SHP77 treated with DMSO at 0.1 percent for 48 hours (cell line): ENCODE results near the gene HLA-C.
"Not testable (repeated sequence)": the region's sequence is repeated elsewhere in the genome, so short reads cannot be mapped to it uniquely, and the experiment has no call there.

Experiments used
- DNase-seq: peaks from one replicate; lab custom pipeline; 2025; lab: John Stamatoyannopoulos, UW

HLA-C gene

DNA sequence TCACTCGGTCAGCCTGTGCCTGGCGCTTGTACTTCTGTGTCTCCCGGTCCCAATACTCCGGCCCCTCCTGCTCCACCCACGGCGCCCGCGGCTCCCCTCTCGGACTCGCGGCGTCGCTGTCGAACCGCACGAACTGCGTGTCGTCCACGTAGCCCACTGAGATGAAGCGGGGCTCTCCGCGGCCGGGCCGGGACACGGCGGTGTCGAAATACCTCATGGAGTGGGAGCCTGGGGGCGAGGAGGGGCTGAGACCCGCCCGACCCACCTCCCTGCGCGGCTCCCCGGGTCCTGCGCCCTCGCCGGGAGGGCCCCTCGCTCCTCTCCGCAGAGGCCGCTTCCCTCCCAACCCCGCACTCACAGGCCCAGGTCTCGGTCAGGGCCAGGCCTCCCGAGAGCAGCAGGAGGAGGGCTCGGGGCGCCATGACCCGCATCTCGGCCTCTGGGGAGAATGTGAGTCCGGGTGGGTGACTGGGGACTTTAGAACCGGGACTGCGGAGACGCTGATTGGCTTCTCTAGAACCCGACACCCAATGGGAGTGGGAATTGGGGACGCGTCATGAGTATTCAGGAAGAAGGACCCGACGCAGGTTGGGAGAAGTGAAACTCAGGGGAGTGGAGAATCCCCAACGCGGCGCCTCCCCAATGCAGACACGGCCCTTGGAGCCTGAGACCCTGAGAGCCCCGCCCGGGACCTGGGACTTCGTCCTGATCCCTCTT is at the start of gene HLA-C:
Gene HLA-C, minus strand, starts transcription at position 452 of the 717 bp plus-strand sequence. Its CDS starts 21 bp downstream, at position 431.
- DNase-seq = no peak

DNA sequence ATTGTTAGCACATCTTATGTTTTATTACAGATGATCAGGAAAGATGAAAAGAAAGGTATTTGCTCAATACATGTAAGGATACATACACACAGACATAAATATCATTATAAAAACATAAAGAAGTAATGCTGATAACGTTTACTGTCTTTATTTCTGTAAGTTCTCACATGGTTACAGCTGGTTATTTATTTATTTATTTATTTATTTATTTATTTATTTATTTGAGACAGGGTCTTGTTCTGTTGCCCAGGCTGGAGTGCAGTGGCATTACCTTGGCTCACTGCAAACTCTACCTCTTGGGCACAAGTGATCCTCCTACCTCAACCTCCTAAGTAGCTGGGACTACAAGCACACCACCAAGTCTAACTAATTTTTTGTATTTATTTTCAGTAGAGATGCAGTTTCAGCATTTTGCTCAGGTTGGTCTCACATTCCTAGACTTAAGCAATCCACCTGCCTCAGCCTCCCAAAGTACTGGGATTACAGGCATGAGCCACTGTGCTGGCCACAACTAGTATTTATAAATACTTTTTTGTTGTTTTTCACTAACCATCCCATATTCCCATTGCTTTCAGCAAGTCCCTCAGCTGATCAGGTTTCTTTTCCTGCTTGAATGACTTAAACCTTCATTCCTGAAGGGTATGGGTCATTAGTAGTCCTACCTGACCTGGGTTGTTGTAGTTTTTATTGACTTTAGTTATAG is 49.3 kb upstream of the HLA-C start:
- no peak for DNase-seq

DNA sequence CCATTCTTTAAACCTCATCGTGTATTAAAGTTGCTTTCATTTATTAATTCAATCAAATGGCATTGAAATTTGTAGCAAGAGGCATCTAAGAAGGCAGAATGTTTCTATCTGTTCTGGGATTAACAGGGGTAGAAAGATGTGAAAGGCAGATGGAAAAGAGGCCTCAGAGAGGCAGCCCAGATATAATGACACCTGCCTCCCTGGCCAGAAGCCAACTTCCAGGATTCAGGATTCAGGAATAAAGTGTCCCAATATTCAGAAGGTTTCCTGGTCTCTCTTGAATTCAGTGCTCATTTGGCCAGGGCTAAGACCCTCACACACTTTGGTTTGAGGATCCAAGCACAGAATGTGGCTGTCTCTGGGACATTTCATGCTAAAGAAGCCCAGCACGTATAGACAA is 45.1 kb upstream of the HLA-C start:
- no peak for DNase-seq

DNA sequence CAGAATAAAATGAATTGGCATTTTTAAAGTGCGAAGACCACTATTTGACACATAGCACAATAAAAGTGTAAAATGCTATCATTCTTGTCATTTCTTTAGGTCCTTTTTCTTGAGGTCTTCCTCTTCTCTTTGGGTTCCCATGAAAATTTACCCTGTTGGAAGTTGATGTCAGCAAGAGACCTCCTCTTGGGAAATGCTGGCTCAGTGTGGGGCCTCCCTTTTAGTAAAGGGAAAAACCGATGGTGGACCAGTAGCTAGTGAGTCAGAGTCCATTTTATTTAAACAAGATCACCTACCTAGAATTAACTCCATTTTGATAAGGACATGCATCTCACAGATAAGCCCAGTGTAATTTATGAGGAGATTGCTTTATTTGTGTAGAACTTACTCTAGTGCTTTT is 37.7 kb upstream of the HLA-C start:
- DNase-seq = no peak

DNA sequence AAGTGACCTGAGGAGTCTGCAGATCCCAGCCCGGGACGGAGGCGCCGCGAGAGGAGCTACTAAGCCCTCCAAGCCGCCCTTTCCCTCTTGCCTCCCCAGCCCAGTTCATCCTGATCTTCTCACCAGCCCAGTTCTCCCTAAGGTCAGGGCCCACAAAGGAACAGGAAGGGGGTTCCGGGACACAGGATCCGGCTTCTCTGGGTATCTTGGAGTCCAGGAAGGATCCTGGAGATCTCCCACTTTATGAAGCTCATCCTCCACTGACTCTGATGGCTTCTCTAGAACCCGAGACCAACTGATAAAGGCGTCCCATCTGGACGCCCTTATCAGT is 36.9 kb upstream of the HLA-C start:
- DNase-seq = no peak

DNA sequence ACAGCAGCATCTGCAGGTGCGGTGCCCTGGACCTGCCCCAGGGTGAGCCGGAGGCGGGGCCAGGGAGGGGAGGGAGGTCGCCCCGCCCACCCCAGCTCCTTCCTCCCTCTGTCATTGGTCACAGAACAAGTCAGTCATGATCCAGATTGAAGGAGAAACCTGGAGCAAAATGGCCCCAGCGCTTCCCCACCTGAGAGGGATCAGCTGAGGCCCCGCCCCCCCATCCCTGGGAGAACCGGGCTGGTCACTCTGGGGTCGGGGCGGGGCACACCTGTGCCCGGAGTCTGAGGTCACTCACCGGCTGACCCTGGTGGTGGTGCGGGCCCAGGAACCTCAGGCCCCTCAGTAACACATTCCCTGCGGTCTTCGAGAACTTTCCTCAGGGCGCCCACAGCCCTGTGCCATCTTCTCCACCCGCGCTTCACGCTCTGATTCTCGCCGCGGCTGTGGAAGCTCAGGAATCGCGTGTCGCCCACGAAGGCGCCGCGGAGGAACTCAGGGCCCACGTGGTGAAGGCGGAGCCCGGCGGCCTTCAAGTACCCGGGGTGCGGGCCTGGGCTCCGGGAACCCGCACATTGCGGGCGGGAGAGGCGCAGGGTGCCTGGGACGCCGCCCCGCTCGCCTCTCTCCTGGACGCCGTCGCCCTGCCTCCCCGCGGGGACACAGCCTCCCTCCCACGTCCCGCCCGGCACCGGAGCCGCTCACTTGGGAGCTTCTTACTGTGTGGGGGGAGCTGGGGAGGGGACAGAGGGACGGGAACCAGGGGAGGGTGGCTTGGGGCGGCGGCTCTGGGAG is 36.4 kb upstream of the HLA-C start:
- no peak for DNase-seq

DNA sequence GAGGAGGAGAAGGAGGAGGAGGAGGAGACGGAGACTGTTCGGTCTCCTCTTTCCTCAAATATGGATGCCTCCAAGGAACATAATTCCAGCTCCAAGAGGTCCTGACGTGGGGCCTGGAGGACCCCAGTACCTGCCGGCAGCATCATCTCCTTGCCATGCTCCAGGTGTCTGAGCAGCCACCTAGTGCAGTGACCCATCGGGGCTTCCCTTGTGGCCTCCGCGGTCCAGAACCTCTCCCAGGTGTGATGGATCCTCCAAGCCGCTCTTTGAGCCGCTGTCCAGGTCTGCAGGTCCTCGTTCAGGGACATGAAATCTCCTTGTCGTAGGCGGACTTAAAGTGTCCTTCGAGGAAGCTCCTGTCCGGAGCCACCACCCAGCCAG is 35.8 kb upstream of the HLA-C start:
- no peak for DNase-seq

DNA sequence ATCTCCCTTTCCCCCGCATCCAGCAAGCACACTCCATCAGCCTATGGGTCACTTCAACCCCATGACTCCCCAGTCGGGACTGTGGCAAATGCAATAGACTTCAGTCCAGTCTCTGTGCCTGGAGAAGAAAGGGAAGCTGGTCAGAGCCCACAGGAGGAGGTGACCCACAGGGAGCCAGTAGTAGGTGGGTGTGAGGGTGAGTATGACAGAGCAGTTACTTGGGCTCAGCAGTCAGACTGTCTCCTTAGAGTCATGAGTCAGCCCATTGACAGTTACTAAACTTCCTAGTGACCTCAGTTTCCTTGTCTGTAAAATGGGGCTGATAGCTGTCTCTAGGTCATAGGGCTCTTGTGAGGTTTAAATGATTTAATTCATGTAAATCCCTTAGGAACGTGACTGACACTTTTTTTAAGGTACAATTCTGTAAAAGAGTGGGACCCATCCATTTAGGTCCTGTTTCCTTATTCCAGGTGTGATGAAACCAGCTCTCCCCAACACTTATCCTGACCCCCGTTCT is 33.9 kb upstream of the HLA-C start:
- DNase-seq = no peak

DNA sequence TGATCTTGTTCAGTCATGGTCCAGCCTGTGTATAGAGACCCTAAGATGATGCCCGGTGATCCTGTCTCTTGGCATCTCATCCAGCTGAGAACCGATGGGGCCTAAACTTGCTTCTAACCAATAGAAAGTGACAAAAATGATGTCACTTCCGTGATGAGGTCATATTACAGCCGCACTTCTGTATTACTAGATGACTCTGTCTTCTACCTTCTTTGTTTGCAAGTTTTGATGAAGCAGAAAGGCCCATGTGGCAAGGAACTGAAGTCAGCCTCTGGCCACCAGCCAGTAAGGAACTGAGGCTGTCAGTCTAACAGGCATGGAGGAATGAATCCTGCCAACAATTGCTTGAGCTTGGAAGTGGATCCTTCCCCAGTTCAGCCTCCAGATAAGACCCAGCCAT is 32.8 kb upstream of the HLA-C start:
- DNase-seq = no peak

DNA sequence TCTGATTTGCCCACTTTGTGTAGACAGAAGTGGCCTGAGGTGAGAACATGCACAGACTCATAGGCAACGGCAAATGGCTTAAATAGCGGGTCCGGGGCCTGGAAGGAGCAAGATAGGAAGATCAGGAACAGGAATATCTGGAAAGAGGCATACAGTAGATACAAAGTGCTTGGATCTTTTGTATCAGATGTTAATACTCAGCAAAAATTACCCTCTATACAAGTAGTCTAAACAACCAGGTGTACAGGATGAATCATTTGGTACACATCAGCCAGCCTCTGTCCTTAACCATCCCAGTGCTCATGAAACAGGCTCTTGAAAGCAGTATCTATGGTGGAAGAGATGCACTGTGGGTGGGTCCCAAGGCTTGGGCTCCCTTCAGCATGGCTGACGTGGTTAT is 28.9 kb upstream of the HLA-C start:
- no peak for DNase-seq

DNA sequence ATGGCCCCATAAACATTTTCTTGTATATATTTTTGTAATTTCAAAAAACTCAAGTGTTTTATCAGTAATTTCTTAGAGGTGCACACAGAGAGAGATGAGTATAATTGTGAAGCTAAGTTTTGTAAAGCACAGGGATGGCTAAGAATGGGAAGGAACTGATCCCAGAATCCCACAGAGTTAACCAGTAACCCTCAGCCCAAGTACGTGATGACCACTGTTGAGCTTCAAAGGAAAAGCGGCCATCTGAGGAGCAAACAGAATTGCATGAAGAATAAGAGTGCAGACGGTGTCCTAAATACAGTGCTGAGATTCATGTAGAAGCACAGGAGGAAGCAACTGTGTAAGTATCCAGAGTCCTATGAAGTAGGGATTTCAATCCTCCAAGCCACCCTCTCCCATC is 28.1 kb upstream of the HLA-C start:
- DNase-seq = no peak

DNA sequence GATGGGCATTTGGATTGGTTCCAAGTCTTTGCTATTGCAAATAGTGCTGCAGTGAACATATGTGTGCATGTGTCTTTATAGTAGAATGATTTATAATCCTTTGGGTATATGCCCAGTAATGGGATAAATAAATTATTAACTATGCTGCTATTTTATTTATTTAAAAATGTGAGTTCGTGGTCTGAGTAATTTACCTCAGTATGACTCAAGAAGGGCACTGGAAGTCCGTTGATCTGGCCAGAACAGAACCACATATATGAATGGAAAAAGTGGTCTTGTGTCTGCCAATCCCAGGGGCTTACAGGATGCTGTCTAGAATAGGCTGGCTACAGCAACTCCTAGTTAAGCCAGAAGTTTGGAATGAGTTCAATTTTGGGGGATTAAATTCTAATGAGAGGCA is 27.6 kb upstream of the HLA-C start:
- DNase-seq = no peak

DNA sequence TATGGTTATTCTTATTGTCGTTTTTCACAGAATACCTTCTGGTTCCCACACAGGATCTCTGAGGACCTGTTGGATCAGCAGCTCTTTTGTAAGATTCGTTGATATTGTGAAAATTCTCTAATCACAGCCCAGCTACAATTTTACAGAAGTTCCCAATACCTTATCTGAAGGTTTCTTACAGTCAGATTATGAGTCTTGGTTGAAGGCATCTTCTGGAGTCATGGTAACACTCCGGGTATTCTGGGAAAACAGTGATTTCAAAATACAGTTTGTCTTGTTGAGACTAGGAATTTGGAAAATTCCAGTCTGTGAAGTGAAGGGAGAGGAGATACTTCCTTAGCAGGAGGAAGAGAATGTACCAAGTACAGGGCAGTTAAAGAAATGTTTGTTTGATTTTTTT is 22.2 kb upstream of the HLA-C start:
- DNase-seq = no peak

DNA sequence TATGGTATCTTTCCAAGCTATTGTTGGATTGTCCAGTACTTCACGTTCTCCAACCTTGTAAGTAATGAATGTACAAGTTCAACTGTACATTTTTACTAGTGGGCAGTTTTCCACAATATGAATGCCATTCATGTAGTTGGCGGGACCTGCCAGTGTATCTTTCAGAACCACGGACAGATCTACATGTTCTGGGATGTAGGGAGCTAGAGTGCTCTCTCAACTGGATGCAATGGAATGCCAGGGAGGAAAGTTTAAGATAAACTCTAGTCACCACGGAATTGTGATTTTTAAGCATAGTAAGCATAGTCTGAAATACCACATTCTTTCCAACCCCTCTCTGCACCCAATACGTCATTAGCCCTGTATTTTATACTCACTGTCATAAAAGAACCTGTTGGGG is 21.5 kb upstream of the HLA-C start:
- no peak for DNase-seq

DNA sequence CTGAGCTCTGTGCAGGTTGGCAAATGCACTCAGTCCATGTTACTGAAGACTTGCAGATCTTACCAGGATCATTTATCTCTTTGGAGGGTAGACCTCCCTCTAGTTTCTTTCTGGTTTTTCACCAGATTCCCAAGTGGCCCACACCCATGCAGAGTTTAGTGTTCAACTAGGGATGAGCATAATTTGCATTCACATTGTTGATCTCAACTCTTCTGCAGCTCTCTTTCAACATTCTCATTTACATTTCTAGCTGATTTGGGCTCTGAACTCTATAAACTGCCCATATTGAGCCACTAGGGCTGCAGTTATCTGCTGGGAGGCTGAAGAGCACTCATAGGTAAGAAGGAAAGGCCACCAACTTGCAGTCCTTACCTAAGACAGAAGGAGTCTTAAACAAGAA is 17.9 kb upstream of the HLA-C start:
- no peak for DNase-seq

DNA sequence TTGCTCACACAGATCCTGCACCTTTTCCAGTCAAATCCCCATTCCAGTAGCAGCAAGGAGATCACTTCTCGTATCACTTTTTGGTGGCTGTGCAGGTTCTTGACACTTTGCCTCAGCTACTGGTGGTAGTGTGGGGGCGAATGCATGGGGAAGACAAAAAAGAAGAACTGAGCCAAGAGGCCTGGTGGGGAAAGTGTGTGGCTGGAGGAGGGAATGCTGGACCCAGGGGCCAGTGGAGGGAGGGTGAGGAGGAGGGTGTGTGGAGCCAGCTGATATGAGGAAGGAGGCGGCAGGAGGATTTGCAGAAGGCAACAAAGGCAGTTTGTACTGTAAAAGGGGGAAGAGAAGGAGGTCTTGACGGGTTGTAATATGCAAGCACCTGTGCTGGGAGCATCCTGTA is 15.7 kb upstream of the HLA-C start:
- DNase-seq = no peak

DNA sequence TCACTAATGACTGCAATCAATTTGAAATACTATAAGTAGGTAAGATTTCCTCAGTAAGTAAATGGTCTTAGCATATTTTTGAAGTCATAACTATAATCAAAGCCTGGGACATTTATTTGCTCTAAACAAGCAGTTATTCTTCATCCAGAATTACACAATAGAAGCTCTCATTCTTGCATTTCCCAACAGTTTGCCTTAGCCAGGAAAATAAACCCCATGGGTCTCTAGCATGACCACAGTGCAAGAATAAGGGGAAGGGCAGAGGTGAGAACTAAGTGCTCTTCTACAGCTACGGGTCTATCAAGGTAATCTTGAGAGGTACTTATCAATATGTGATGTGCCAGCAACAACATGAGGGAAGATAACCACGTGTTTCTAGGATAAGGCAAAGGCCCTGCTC is 14.1 kb upstream of the HLA-C start:
- DNase-seq = no peak

DNA sequence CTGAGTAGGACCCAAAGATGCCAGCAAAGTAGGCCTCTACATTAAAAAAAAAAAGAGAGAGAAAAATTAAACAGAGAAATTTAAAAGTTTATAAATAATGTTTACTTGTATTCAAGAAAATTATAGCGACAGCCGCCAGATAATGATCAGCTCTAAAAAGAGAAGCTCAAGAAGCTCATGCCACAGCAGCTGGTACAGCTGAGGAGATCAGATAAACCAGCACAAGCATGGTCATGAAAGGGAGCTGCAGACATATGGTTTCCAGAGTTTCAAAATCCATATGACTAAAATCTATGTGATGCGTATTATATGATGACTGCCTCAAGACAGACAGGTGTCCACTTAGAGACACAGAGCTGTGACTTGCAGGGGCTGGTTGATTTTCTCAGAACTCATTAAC is 13.6 kb upstream of the HLA-C start:
- no peak for DNase-seq

DNA sequence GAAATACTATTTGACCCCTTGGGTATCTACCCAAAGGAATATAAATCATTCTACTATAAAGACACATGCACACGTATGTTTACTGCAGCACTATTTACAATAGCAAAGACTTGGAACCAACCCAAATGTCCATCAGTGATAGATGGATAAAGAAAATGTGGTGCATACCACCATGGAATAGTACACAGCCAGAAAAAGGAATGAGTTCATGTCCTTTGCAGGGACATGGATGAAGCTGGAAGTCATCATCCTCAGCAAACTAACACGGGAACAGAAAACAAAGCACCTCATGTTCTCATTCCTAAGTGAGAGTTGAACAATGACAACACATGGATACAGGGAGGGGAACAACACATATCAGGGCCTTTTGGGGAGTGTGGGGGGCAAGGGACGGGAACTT is 7.8 kb upstream of the HLA-C start:
- not testable (repeated sequence) for DNase-seq

DNA sequence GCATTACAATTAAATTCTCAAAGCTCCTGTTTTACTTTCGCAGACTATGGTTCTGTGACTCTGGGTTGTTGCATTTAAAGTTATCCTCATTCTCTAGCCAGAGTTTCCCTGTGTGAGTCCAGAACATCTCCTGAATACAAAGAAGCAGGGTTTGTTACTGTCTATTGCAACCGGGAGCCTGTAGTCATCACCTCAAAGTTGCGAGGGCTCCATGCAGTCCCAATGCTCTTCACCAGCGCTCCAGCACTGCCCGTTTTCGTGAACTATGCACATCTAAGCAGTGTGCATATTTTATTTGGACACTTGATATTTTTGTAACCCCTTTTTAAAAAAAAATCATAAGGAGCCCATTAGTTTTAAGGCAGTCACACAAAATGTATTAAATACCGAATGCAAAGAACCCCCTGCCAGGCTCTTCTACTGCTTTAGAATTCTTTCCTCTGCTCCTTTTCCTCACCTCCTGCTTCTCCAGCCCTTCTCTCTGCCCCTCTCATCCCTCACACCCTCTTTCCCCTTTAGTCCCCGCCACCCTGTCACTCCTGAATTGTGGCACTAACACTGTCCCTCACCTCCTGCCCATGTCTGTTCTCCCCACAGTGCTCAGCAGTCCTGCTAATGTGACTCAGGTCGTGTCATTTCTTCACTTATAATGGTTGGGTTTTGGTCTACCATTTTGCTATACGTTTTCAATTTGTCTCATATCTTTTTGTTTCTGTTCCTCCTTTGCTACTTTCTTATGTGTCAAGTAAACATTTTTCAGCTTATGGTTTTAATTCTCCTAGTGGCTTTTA is 1.1 kb upstream of the HLA-C start:
- DNase-seq = no peak

DNA sequence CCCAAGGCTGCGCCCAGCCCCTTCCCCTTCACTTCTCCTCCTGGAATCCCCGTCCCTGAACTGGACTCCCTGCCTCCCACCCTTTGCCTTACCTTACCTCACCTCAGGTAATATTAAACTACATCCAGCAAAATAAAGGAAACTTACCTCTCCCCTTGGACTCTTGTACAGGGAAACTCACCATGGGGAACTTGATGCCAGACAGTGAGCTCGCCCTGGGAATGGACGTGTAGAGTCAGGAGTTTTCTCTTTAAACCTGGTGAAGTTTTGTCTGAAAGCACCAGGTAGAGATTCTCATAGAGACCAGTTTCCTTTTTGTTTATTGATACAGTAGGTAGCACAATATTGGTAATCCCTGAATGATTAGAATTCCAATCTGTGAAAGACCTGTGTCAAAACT is 544 bp upstream of the HLA-C start:
- DNase-seq = no peak
